IMR-90 (cell line): ENCODE data around the gene PANK3. TPM values are rescaled to one million over a fixed set of nuclear protein-coding genes. Genes with fewer than 3 reads are reported as not detected.

ENCODE experiments used
- ATAC-seq: fragments of 200-7000 bp; cut with Tn5 transposase; 2 replicates; pipeline ENCODE4 v1.9.1; 2020; ENCODE audit warnings: low read depth, mild to moderate bottlenecking, moderate library complexity
- BruUV-seq: library from RNA; stranded (reverse); fragments of 400-500 nt; replicated peaks from 2 replicates; lab custom pipeline; 2021; lab: Mats Ljungman, UMichigan
- CTCF ChIA-PET: fragments of 300-600 bp; formaldehyde crosslinking; extraction: SDS; loops from one replicate; lab custom pipeline; 2021; ENCODE audit warnings: antibody characterized with exemption; lab: Yijun Ruan, JAX
- POLR2A ChIA-PET: fragments of 300-600 bp; sonication (Branson Sonifier 250); formaldehyde crosslinking; loops from one replicate; lab custom pipeline; 2022; ENCODE audit warnings: antibody characterized with exemption; ENCODE audit not compliant: unreplicated experiment; lab: Charles Lee
- DNase-seq: peaks from one replicate; pipeline ENCODE4 v3.0.0; 2013
- H2AFZ ChIP-seq: replicated peaks from 2 replicates; pipeline ENCODE3; 2013; ENCODE audit warnings: low read length, mild to moderate bottlenecking; ENCODE audit not compliant: poor library complexity
- H2AK5ac ChIP-seq: 2 replicates; pipeline ENCODE4 v1.6.1; 2013; ENCODE audit warnings: low read depth, low read length, inconsistent platforms
- H2AK9ac ChIP-seq: replicated peaks from 2 replicates; pipeline ENCODE3; 2013; ENCODE audit warnings: mild to moderate bottlenecking, low read depth, low read length, moderate library complexity; ENCODE audit not compliant: poor library complexity
- H2BK120ac ChIP-seq: 2 replicates; pipeline ENCODE4 v1.6.1; 2013; ENCODE audit warnings: low read depth, low read length, inconsistent platforms
- H2BK15ac ChIP-seq: 3 replicates; pipeline ENCODE4 v1.6.1; 2013; ENCODE audit warnings: low read depth, low read length, inconsistent platforms
- H2BK20ac ChIP-seq: 2 replicates; pipeline ENCODE4 v1.6.1; 2013; ENCODE audit warnings: low read depth, mild to moderate bottlenecking, inconsistent platforms, low read length, moderate library complexity
- H2BK5ac ChIP-seq: 2 replicates; pipeline ENCODE4 v1.6.1; 2013; ENCODE audit warnings: mild to moderate bottlenecking, low read depth, low read length, inconsistent platforms; ENCODE audit not compliant: poor library complexity, severe bottlenecking
- H3K14ac ChIP-seq: replicated peaks from 2 replicates; pipeline ENCODE4 v1.6.1; 2013; ENCODE audit warnings: low read depth, low read length, inconsistent platforms
- H3K18ac ChIP-seq: 2 replicates; pipeline ENCODE4 v1.6.1; 2013; ENCODE audit warnings: low read depth, low read length, control low read depth
- H3K23ac ChIP-seq: 2 replicates; pipeline ENCODE4 v1.6.1; 2013; ENCODE audit warnings: low read depth, low read length, inconsistent platforms
- H3K27ac ChIP-seq: 2 replicates; pipeline ENCODE4 v1.5.1; 2013; ENCODE audit warnings: mild to moderate bottlenecking, control low read depth, low read length; ENCODE audit not compliant: insufficient read depth
- H3K27me3 ChIP-seq: 2 replicates; pipeline ENCODE4 v1.6.1; 2013; ENCODE audit warnings: low read length; ENCODE audit not compliant: control insufficient read depth, insufficient read depth
- H3K36me3 ChIP-seq: 2 replicates; pipeline ENCODE4 v1.6.1; 2013; ENCODE audit warnings: low read length, mixed read lengths; ENCODE audit not compliant: control insufficient read depth, insufficient read depth
- H3K4ac ChIP-seq: 2 replicates; pipeline ENCODE4 v1.6.1; 2013; ENCODE audit warnings: low read depth, low read length, inconsistent platforms
- H3K4me1 ChIP-seq: 2 replicates; pipeline ENCODE4 v1.6.1; 2013; ENCODE audit warnings: low read length, mixed read lengths; ENCODE audit not compliant: control insufficient read depth, insufficient read depth
- H3K4me2 ChIP-seq: 2 replicates; pipeline ENCODE4 v1.6.1; 2013; ENCODE audit warnings: low read depth, mild to moderate bottlenecking, control low read depth, low read length, moderate library complexity
- H3K4me3 ChIP-seq: 2 replicates; pipeline ENCODE4 v1.5.1; 2013; ENCODE audit warnings: low read depth, mild to moderate bottlenecking, control low read depth, low read length, moderate library complexity; ENCODE audit not compliant: insufficient read depth
- H3K56ac ChIP-seq: 2 replicates; pipeline ENCODE4 v1.6.1; 2013; ENCODE audit warnings: low read length, inconsistent platforms; ENCODE audit not compliant: insufficient read depth; ENCODE audit errors: extremely low read depth
- H3K79me1 ChIP-seq, 2 experiments: 2 replicates each; pipeline ENCODE4 v1.6.1; 2013; ENCODE audit warnings: low read length in 2 of 2, inconsistent platforms in 1 of 2, low read depth in 1 of 2
- H3K9ac ChIP-seq: 2 replicates; pipeline ENCODE4 v1.6.1; 2013; ENCODE audit warnings: low read depth, low read length, control low read depth
- H3K9me1 ChIP-seq: 2 replicates; pipeline ENCODE4 v1.6.1; 2013; ENCODE audit warnings: low read length, inconsistent platforms; ENCODE audit not compliant: insufficient read depth
- H3K9me3 ChIP-seq: 2 replicates; pipeline ENCODE4 v1.6.1; 2013; ENCODE audit warnings: low read length; ENCODE audit not compliant: control insufficient read depth, insufficient read depth
- H4K20me1 ChIP-seq: 2 replicates; pipeline ENCODE4 v1.6.1; 2013; ENCODE audit warnings: low read length, inconsistent platforms; ENCODE audit not compliant: insufficient read depth
- H4K5ac ChIP-seq: 2 replicates; pipeline ENCODE4 v1.6.1; 2013; ENCODE audit warnings: mild to moderate bottlenecking, low read depth, low read length, control low read depth
- H4K8ac ChIP-seq, 2 experiments: 2 replicates each; pipeline ENCODE4 v1.6.1; 2013; ENCODE audit warnings: low read depth in 2 of 2, low read length in 2 of 2, control low read depth in 1 of 2, inconsistent platforms in 1 of 2
- H4K91ac ChIP-seq: 2 replicates; pipeline ENCODE4 v1.6.1; 2013; ENCODE audit warnings: low read depth, low read length, inconsistent platforms; ENCODE audit not compliant: insufficient read depth
- BHLHE40 ChIP-seq: fragments of 150-350 bp; IDR thresholded peaks from 2 replicates; pipeline ENCODE4 v1.6.1; 2016; ENCODE audit warnings: mild to moderate bottlenecking, low read depth, low read length
- MAFK ChIP-seq: IDR thresholded peaks from 2 replicates; pipeline ENCODE4 v1.6.1; 2012; ENCODE audit warnings: low read depth, low read length, improper control_type of control experiment
- NFE2L2 ChIP-seq: fragments of 150-350 bp; IDR thresholded peaks from 2 replicates; pipeline ENCODE4 v1.6.1; 2016; ENCODE audit warnings: low read depth, mild to moderate bottlenecking, low read length
- RCOR1 ChIP-seq: IDR thresholded peaks from 2 replicates; pipeline ENCODE4 v1.6.1; 2012; ENCODE audit warnings: mild to moderate bottlenecking, low read length, improper control_type of control experiment; ENCODE audit not compliant: insufficient replicate concordance
- RFX5 ChIP-seq: IDR thresholded peaks from 2 replicates; pipeline ENCODE4 v1.8.0; 2012; ENCODE audit warnings: low read depth, mild to moderate bottlenecking, low read length, moderate library complexity
- SMC3 ChIP-seq: fragments of 150-350 bp; IDR thresholded peaks from 2 replicates; pipeline ENCODE4 v1.6.1; 2016; ENCODE audit warnings: low read depth, mild to moderate bottlenecking, antibody characterized with exemption, low read length, moderate library complexity
- WGBS, 2 experiments: methylation state at CpG; one replicate each; pipeline versions ENCODE4 v1.1.5 to v1.1.7; 2013; ENCODE audit warnings: missing lambda C conversion rate in 2 of 2; ENCODE audit not compliant: insufficient read length in 1 of 2; ENCODE audit errors: extremely low coverage in 2 of 2; 5-methylcytosine and 5-hydroxymethylcytosine counted together
- dilution Hi-C: fragments of 300-500 bp; cut with HindIII; formaldehyde crosslinking; loops from one replicate; pipeline ENCODE4 v1.14.3; 2018; ENCODE audit warnings: low sequenced_read_pairs; ENCODE audit not compliant: unreplicated experiment
- in situ Hi-C: fragments of 300-500 bp; cut with MboI; formaldehyde crosslinking; loops from 3 replicates; pipeline ENCODE4 v1.14.3; 2019; ENCODE audit warnings: low sequenced_read_pairs, inconsistent platforms, mixed read lengths
- intact Hi-C: fragments of 100-400 bp; cut with micrococcal nuclease; formaldehyde crosslinking; loops from 2 replicates; pipeline ENCODE4 v1.10.0; 2022
- polyA plus RNA-seq, 3 experiments: library from polyadenylated mRNA; depleted of rRNA; stranded (reverse); fragments of >200 nt; gene quantifications; 2 replicates each; pipeline ENCODE4 v1.2.3, GENCODE V29; 2012; ENCODE audit warnings: low replicate concordance in 1 of 3
- total RNA-seq: library from RNA; depleted of rRNA; stranded (reverse); fragments of >200 nt; gene quantifications from 2 replicates; pipeline ENCODE4 v1.2.3, GENCODE V29; 2012
- TF ChIP-seq, protein P1 (sequence below): fragments of 150-350 bp; IDR thresholded peaks from 2 replicates; pipeline ENCODE4 v1.6.1; 2016; ENCODE audit warnings: low read depth, mild to moderate bottlenecking, low read length, moderate library complexity, borderline replicate concordance

PANK3 gene
- total and polyA plus RNA-seq, 2 of the 4 experiments (the other 2 are of a cell fraction), result 6.9 to 21.0 TPM

GRCh38 chr5:168606562-168606961, 27.4 kb upstream of the PANK3 start:
- TF ChIP-seq, protein P1, sequence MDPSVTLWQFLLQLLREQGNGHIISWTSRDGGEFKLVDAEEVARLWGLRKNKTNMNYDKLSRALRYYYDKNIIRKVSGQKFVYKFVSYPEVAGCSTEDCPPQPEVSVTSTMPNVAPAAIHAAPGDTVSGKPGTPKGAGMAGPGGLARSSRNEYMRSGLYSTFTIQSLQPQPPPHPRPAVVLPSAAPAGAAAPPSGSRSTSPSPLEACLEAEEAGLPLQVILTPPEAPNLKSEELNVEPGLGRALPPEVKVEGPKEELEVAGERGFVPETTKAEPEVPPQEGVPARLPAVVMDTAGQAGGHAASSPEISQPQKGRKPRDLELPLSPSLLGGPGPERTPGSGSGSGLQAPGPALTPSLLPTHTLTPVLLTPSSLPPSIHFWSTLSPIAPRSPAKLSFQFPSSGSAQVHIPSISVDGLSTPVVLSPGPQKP, result no peak
- no peak for TF ChIP-seq MAFK
- no peak for TF ChIP-seq RFX5
- no peak for TF ChIP-seq RCOR1
- no peak for TF ChIP-seq SMC3
- TF ChIP-seq NFE2L2, result no peak
- TF ChIP-seq BHLHE40, result no peak
- Histone ChIP-seq H3K9ac (no peak overlapping the region), H3K4me3 (no peak overlapping the region), H4K20me1 (no peaks in the 10 kb centered on the region), H3K14ac (no peak overlapping the region), H2AFZ (no peak overlapping the region), H3K9me3 (no peaks in the 10 kb centered on the region), H3K56ac (no peak overlapping the region), H3K79me1 (no peaks in the 10 kb centered on the region), H4K8ac (no peak overlapping the region), H2BK20ac (no peak overlapping the region), H2BK120ac (no peak overlapping the region), H2AK9ac (no peak overlapping the region), H3K4me2 (no peak overlapping the region), H3K23ac (no peak overlapping the region), H4K91ac (no peak overlapping the region), H3K18ac (no peak overlapping the region), H3K4me1 (no peaks in the 10 kb centered on the region), H2BK15ac (no peak overlapping the region), H4K5ac (no peak overlapping the region), H2AK5ac (no peak overlapping the region), H3K27me3 (no peaks in the 10 kb centered on the region), H3K36me3 (no peaks in the 10 kb centered on the region), H3K4ac (no peak overlapping the region), H3K27ac (no peak overlapping the region), H3K9me1 (peaks cover 3% of the 10 kb centered on the region; the same call in 1 of the 2 replicates), H2BK5ac (no peak overlapping the region)
- CTCF ChIA-PET, result no interaction called here
- POLR2A ChIA-PET, result no interaction called here
- intact Hi-C loops, result no loop called here
- in situ Hi-C loops, result no loop called here
- ATAC-seq, result no peak
- no peak for DNase-seq
- WGBS, 2 experiments, result 50% methylated on average over 2 of the region's 2 CpGs; no CpG with 5 or more reads in 1 of the 2 experiments
- dilution Hi-C loops, result no loop called here
- BruUV-seq, result no TSS peak
